ENCODE data around the gene PROM1.

- no peak for TF ChIP-seq CTCF (conservative IDR thresholded peaks at IDR 0.05; ENCODE audit: low read length)
- TF ChIP-seq EZH2phosphoT487 (IDR thresholded peaks at IDR 0.05; ENCODE audit: borderline replicate concordance) = no peak
Observed at GRCh38 chr4:16111533-16111932, 27.7 kb upstream of the PROM1 start.
